Endothelial cell of umbilical vein (primary cell): ENCODE measurements around the gene TSPEAR.

Source experiments
- CTCF ChIP-seq, 2 donors: IDR thresholded peaks; 1 replicate in 1 of 2; 2 replicates in 1 of 2; pipeline ENCODE4 v1.5.1; 2011; ENCODE audit warnings: low read length in 2 of 2, mild to moderate bottlenecking in 2 of 2, moderate library complexity in 2 of 2, control low read depth in 1 of 2, inconsistent platforms in 1 of 2, low read depth in 1 of 2; ENCODE audit not compliant: insufficient read depth in 1 of 2; ENCODE audit errors: extremely low read depth in 1 of 2
- EZH2 ChIP-seq: IDR thresholded peaks from 2 replicates; pipeline ENCODE4 v1.6.1; 2012; ENCODE audit warnings: borderline replicate concordance, low read depth, mild to moderate bottlenecking, moderate library complexity, low read length, inconsistent platforms; ENCODE audit not compliant: severe bottlenecking
- FOS ChIP-seq: IDR thresholded peaks from 2 replicates; pipeline ENCODE4 v1.6.1; 2011; ENCODE audit warnings: mild to moderate bottlenecking, low read length, moderate library complexity, borderline replicate concordance; ENCODE audit not compliant: insufficient read depth
- GATA2 ChIP-seq: IDR thresholded peaks from 2 replicates; pipeline ENCODE4 v1.7.0; 2011; ENCODE audit warnings: low read depth, mild to moderate bottlenecking, moderate library complexity, mixed read lengths, low read length; ENCODE audit not compliant: insufficient read length, insufficient read depth
- POLR2A ChIP-seq: IDR thresholded peaks from 2 replicates; pipeline ENCODE4 v1.6.1; 2012; ENCODE audit warnings: low read depth, mild to moderate bottlenecking, control low read depth, low read length
- POLR2AphosphoS5 ChIP-seq: IDR thresholded peaks from 2 replicates; pipeline ENCODE4 v1.6.1; 2012; ENCODE audit warnings: low read depth, mild to moderate bottlenecking, control low read depth, low read length, moderate library complexity; ENCODE audit not compliant: insufficient read depth

- no peak for TF ChIP-seq CTCF (IDR thresholded peaks at IDR 0.05; ENCODE audit: extremely low read depth in 1 of 2, insufficient read depth in 1 of 2, low read depth in 1 of 2, low read length in 2 of 2)
- no peak for TF ChIP-seq GATA2
- TF ChIP-seq POLR2A, result no peak
- TF ChIP-seq EZH2, result no peak
- no peak for TF ChIP-seq POLR2AphosphoS5
- TF ChIP-seq FOS, result no peak
These were observed 226.7 kb downstream of the TSPEAR start for GRCh38 chr21:44484498-44485253.
